ENCODE measurements around the gene DDIT3.

Gene DDIT3

DNA sequence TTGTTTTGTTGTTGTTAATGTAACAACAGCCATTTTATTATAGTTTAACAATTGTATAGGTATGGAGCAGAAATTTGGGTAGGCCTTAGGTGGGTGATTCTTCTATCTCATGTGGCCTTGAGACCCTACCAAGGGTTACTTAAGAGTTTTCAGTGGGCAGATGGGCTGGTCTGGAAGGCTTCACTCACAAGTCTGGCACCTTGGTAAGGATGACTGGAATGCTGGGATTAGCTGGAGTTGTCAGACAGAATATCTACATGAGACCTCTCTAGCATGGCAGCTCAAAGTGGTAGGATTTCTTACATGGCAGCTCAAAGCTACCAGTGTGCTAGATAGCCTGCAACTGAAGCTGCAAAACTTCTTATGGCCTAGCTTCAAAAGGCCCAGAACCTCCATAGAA lies 34.6 kb downstream of the DDIT3 start:
- no peak for DNase-seq (ENCODE audit: low read depth in 2 of 2)

DNA sequence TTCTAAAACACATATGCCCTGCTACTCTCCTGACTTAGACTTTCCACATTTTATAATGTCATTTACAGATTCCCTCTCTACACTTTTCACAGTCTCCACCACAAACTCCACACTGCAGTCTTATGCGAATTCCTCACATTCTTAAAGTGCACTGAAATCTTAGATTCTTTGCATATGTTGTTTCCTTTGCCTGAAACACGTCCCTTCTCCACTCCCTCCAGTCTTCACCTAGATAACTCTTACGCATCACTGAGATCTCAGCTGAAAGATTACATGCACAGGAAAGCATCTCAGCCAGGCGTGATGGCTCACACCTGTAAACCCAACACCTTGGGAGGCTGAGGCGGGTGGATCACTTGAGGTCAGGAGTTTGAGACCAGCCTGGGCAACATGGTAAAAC lies 36.8 kb downstream of the DDIT3 start:
- DNase-seq (ENCODE audit: low read depth in 2 of 2), result no peak

DNA sequence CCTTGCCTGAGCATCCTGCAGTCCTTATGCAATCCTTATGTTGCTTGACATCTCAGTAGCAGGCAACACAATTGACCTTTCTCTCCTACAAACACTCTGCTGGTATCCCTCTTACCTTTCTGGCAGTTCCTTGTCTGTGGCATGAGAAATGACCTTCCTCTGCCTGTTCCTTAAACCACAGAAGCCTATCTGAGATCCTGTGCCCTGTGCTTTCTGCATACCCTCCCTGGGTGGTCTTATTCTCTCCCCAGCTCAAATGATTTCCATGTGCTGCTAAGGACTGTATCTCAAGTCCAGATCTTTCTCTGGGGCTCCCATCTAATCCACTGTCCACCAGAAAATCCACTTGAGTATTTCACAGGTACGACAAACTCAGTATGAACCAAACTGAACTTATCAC lies 38.6 kb downstream of the DDIT3 start:
- no peak for DNase-seq (ENCODE audit: low read depth in 2 of 2)

DNA sequence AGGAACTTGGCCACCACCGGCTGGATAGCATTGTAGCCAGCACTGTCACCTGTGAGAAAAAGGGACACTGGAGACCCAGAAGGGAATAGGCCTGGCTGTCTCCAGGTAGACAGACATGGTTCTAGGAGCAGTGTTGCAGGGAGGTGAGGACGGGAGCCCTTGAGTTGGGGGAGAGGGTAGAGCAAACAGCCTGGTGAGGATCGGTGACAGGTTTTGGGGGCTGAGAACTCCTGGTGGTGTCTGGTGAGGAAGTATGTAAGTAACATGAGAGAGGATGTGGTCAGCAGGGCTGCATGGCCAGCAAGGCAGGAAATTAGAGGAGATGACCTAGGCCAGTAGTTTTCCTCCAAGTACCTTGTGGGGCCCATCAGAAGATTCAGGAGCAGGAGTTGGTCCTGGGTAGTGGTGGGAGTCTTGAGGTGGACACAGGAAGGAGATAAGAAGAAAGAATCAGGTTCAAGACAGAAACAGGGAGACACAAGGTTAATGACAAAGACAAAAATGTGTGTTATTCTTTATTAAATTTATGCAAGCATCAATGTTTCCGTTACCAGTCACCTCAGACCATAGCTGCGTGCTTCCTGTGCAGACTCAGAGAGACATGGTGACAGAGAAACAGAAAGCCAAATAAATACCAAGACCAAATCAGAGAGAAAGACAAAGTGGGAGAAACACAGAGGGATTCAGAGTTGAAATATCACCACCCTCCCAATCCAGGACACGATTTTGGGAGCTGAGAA lies 40.8 kb downstream of the DDIT3 start, which contains the start of gene ARHGAP9:
TSS of gene ARHGAP9 (minus strand) at position 491 of the 740 bp plus-strand sequence. CDS start at position 31, 460 bp downstream.
- no peak for DNase-seq (ENCODE audit: low read depth in 2 of 2)

DNA sequence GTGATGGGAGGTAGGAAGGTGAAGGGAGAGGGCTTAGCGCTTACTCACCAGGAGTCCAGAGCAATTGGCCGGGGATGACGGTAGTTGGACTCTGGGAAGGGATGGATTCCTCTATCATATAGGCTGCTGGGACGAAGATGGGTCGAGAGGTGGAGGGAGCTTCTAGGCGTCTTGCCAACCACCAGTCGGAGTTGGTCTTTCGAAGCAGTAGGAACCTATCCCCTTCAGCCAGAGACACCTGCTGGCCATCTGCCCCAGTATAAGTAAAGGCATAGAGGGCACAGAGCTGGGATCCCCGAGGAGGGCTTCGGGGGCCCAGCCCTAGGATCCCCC lies 41.3 kb downstream of the DDIT3 start:
- DNase-seq (ENCODE audit: low read depth in 2 of 2), result no peak

DNA sequence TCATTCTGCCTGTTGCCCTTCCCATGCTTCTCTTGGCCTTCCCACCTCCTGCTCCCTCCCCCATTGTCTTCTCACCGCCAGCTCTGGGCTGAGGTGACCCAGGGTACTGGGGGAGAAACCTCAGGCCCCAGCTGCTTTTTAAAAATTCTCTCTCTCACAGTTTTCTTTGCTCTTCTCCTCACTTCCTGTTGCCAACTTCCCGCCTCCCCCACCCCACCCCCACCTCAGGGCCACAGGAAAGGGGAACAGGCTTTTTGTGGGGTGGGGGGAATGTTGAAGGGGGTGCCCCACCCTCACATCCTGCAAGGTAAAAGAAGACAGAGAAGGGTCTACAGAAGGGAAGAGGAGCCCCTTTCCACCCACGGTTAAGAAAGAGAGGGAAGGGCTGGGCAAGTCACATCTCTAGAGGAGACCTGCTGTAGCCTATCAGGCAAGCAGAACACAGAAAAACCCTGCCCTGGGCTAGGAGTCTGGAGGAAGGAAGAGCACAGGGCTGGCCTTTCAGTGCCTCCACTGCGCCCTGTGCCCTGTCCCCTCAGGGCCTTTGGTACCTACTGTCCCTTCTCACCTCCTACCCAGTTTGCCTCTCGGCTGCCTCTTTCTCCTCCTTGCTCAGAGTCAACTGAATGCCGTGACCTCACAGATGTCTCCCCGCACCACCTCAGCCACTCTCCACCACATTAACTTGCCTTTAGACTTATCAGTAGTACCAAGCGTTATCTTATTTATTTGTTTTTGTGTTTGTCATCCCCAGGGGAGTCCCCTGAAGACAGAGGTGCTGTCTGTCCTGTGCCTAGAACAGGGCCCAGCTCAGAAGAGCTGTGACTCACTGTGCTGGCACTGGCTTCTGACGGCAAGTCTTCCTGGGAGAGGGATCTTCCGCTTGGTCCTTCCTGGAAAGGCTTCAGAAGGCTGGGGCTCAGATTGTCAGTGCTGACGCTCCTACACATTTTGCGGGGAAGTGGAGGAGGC lies 42.3 kb downstream of the DDIT3 start:
- DNase-seq (ENCODE audit: low read depth in 2 of 2), result no peak

DNA sequence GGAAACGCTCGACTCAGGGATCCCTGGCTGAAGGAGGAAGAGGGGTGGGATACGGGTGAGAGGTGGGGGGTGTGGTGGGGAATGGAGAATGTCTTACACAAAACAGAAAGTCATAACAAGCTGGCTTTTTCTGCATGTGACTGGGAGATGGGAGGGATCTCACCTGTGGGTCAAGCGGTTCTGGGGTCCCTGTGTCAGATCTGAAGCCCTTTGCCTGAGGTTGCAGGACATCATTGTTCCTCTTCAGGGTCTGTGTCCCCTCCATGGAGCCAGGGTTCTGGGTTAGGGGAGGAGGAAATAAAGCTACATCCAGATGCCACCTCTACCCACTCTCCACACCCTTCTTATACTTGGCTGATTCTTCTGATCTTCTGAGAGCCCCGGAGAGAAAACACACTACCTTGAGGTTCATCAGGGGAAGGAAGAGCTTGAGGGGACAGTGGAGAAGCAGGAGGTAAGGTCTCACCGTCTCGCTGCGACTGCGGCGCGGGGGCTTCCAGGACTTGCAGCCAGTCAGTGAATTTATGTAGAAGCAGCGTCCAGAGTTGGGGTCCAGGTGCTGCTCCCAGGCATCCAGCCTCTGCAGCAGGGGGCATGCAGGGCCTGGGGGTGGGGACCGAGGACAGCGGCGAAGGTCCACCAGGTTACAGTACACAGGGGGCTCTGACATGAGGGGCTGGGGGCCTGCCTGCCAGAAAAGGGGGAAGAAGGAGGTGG lies 43.2 kb downstream of the DDIT3 start:
- no peak for DNase-seq (ENCODE audit: low read depth in 2 of 2)

DNA sequence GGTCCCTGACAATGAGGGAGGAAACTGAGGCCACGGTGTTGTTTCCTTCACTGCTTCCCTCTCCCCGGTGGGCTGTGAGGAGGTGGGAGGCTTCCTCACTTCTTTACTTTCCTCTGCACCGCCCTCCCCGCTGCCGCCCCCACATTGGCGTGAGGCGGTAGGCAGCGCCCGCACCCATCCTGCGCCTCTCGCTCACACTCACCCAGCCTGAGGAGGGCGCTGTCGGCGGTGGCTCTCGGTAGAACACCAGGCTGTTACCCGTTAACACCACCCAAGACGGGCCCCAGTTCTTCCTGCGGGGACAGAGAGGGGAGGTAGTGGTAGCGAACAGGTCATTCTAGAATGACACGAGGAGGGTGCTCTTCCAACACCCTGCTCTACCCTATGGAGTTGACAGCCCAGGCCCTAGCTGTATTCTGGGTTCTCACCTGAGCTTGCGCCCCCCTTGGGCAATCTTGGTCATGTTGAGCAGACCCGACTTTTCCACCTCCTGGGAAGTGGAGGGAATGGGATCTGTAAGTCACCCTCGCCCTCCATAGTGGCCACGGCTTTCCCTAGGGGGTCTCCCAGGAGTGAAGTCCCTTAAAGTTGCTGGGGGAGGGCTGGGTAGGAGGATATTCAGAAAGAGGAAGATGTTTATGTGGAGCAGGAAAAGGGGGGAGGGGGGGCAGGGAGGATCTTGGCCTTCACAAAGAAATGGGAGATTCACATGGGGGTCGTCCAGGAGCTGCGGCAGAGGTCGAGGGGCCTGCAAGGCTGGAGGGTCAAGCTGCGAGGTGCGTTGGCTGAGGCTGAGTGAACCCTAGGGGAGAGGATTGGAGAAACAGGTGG lies 43.9 kb downstream of the DDIT3 start:
- peak in 1 of 2 donors; percentile 48 for DNase-seq (ENCODE audit: low read depth in 2 of 2)

DNA sequence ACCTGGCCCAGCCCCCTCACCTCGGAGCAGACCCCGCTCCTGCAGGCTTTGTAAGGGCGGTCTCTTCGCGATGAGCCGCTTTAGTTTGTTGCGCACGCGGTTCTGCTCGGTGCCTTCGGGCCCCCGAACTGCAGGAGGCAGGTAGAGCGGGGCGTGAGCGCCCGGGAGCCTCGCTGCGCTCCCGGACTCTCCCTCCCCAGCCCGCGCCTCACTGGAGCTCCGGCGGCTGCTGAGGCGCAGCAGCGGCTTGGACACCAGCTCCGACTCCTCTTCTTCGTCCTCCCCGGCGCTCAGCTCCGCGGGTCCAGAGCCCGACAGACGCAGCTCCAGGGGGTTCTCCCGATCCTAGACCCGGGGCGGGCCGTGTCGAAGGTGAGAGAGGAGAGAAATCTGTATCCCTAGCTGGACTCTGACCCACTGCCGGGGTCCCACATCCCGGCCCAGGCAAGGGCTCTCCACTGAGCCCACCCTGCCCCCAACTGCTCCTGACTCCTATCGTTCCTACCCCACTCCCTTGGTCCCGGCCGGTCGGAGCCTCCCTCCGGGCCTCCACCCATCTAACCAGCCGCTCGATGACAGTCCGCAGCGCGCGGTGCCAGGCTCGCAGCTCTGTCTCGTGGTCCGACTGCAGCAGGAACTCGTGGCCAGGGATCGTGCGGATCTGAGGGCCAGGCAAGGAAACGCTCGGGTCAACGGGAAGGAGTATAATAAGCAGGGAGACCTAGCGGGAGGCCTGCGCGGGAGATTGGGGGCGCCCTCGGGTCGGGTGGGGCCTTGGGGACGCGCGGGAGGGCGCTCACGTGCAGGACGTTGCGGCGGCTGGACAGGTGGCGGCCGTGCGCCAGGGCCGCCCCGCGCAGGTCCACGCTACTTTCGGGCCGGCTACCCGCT lies 44.8 kb downstream of the DDIT3 start:
- DNase-seq (ENCODE audit: low read depth in 2 of 2), result no peak

DNA sequence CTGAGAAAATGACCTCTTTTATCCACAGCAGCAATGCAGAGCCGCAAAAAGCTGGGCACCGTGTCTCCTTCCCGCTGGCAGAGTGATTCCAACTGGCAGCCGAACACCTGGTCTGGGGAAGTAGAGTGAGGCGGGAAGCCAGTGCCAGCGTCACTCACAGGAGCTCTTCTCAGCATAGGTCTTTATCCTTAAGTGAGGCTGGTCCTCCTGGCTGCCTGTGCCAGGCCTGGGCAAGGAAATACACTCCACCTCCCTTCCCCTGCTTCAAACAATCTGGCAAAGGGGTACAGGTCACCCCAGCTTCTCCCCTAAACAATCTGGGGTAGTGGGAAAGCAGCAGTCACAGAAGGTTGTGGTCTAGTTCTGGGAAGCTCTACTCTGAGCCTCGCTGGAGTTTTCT lies 45.5 kb downstream of the DDIT3 start:
- DNase-seq (ENCODE audit: low read depth in 2 of 2), result no peak

DNA sequence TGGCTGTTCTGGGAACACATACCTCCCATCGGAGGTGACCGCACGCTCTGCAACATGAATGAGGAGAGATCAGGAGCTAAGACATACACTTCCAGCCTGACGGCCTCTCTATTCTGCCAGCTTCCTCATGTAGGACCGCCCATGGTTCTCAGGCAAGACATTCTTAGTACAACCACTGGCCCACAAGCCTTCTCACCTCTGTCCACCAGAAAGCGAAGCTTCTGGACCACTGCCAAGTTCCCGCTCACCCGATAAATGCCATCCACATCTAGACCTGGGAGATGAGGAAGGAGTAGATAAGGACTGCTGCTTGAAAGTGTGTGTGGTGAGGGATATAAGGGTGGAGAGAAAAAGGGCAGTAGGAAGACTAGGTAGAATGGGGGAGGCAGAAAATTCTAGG lies 45.9 kb downstream of the DDIT3 start:
- no peak for DNase-seq (ENCODE audit: low read depth in 2 of 2)

DNA sequence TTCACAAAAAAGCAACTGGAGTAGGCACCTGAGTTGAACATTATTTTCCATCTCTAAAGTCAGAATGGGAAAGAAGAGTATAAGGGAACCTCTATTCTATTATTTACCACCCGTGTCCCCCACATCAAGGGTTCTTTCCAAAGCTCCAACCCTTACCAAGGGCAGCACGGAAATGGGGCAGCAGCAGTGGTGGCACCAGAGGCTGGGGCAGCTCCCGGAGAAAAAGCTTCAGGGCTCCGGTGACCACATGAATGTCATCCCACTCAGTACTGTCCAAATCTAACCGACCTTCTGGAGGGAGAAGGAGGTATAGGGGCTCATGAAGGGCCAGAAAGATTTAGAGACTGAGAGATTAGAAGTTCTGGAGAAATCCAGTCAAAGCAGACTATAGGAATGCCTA lies 46.4 kb downstream of the DDIT3 start:
- DNase-seq (ENCODE audit: low read depth in 2 of 2), result no peak

DNA sequence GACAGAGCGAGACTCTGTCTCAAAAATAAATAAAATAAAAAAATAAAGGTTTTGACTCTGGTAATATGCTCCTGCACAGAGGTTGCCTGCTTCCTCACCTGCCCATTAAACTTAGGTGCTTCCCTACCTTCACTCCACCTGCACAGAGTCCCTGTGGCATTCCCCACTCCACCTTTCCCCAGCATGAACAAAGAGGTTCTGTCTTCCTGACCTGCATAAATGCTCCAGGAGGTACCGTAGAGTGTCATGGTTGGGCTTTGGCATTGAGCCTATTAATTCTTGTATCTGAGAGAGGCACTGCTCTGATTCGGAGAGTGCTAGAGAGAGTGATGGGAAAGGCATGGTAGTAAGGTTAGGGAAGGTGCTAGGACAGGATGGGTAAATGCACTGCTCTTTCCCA lies 46.9 kb downstream of the DDIT3 start:
- no peak for DNase-seq (ENCODE audit: low read depth in 2 of 2)

DNA sequence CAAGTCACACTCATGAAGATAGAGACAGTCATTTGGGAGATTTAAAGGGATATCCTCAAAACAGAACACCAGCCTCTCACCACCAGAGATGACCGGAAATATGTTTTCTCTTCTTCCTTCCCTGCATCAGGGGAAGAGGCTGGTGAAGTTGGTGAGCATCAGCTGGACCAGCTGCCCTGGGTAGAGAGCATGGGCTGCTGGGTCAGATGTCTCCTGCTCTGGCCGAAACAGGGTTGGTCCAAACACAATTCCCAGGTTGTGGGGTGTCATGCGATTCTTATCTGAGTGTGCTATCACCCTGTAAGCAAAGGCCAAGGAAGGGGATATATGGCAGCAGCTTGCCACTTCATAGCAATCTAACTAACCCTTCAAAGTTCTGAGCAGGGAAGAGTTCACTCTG lies 47.9 kb downstream of the DDIT3 start:
- no peak for DNase-seq (ENCODE audit: low read depth in 2 of 2)

DNA sequence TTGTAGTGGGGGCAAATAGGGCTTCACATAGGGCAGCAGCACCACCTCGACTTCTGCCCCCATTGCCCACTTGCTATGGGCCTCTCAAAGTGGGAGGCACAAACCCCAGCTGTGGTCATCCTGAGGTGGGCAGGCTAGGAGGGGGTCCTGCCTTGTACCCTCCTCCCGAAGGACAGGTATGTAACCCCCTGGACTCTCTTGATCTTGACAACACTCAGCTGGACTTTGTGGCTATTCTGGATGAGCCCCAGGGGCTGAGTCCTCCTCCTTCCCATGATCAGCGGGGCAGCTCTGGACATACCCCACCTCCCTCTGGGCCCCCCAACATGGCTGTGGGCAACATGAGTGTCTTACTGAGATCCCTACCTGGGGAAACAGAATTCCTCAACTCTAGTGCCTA lies 48.7 kb downstream of the DDIT3 start:
- no peak for DNase-seq (ENCODE audit: low read depth in 2 of 2)

DNA sequence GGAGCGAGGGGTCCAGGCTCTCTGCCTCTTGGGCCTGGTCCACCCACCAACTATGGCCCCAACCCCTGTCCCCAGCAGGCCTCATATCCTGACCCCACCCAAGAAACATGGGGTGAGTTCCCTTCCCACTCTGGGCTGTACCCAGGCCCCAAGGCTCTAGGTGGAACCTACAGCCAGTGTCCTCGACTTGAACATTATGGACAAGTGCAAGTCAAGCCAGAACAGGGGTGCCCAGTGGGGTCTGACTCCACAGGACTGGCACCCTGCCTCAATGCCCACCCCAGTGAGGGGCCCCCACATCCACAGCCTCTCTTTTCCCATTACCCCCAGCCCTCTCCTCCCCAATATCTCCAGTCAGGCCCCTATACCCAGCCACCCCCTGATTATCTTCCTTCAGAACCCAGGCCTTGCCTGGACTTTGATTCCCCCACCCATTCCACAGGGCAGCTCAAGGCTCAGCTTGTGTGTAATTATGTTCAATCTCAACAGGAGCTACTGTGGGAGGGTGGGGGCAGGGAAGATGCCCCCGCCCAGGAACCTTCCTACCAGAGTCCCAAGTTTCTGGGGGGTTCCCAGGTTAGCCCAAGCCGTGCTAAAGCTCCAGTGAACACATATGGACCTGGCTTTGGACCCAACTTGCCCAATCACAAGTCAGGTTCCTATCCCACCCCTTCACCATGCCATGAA lies 49.2 kb downstream of the DDIT3 start:
- no peak for DNase-seq (ENCODE audit: low read depth in 2 of 2)

DNA sequence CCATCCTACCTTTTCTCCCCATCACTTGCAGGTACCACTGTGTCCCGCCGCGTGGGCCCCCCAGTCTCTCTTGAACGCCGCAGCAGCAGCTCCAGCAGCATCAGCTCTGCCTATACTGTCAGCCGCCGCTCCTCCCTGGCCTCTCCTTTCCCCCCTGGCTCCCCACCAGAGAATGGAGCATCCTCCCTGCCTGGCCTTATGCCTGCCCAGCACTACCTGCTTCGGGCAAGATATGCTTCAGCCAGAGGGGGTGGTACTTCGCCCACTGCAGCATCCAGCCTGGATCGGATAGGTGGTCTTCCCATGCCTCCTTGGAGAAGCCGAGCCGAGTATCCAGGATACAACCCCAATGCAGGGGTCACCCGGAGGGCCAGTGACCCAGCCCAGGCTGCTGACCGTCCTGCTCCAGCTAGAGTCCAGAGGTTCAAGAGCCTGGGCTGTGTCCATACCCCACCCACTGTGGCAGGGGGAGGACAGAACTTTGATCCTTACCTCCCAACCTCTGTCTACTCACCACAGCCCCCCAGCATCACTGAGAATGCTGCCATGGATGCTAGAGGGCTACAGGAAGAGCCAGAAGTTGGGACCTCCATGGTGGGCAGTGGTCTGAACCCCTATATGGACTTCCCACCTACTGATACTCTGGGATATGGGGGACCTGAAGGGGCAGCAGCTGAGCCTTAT lies 49.9 kb downstream of the DDIT3 start:
- no peak for DNase-seq (ENCODE audit: low read depth in 2 of 2)

DNA sequence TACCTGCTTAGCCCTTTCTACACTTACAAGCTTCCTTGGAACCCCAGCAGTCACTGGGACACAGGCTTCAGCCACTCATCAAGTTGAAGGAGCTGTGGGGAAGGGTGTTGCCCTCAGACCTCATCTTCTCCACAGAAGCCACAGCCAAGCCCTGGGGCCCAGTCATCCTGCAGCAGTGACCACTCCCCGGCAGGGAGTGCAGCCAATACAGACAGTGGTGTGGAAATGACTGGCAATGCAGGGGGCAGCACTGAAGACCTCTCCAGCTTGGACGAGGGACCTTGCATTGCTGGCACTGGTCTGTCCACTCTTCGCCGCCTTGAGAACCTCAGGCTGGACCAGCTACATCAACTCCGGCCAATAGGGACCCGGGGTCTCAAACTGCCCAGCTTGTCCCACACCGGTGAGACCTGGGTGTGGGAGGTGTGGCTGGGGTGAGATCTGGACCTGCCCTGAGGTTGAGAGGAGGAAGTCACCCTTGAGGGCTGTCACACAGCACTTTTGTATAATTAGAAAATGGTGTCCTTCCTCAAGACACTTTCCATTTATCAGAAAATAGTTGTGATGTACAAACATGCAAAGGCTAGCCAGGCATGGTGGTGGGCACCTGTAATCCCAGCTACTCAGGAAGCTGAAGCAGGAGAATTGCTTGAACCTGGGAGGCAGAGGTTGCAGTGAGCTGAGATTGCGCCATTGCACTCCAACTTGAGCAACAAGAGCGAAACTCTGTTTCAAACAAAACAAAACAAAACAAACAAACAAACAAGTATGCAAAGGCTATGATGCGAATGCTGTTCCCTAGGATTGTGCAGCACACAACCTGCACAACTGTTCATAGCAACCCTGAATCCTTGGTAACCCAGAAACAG lies 50.8 kb downstream of the DDIT3 start:
- no peak for DNase-seq (ENCODE audit: low read depth in 2 of 2)

Measured in stimulated activated CD8-positive, alpha-beta memory T cell treated with anti-CD3 and anti-CD28 coated beads, Interleukin-15, amount 100 ng/mL, for 4 hours (primary cell).